Measurements from ENCODE around the gene TUBB3. TPM values are rescaled to one million over a fixed set of nuclear protein-coding genes. Genes with fewer than 3 reads are reported as not detected.
A peak's percentile ranks its signal among the peaks of the same experiment; 100 is the strongest.

Gene TUBB3
- total and polyA plus RNA-seq, 9 of the 15 experiments (the other 6 are each of a cell fraction or from before 2014, with no cell fraction given), result 0.18 to 12.5 (median 5.0) TPM

DNA sequence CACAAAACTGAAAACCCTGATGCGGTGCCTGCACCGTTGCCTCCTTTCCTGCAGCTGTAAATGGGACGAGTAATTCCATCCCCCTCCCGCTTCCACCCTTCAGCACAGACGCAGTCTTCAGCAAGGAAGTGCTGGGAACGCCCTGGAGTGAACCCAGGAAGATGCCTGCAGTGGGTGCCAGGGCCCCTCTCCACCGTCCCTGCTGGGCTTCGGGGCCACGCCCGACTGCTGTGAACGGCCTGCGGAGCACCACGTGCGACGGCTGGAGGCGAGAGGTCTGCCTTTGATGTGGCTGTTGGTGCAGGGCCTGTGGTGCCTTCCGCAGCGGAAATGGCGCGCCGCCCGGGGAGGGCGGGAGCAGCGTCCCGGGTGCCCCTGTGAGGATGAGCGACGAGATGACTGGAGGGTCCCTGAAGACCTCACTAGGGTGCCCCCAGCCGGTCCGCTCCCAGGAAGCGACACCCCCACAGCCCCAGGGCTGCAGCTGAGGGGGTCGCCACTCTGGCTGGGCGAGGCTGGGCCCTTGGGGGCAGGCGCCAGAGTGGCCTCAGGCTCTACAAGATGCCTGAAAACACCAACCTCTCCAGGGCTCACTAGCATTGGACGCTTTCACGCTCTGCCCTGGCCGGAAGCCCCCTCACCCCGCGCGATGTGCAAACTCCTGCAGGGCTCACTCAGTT, 5.2 kb upstream of the TUBB3 start (continued):
- TF ChIP-seq ZKSCAN1 (IDR thresholded peaks at IDR 0.05; ENCODE audit: low read depth, low read length) (0 out of 2 replicates have a peak, but pooled peaks have one; percentile 24), STAT5A (IDR thresholded peaks at IDR 0.05; ENCODE audit: borderline replicate concordance, low read length) (0 out of 2 replicates have a peak, but pooled peaks have one; percentile 43), TAF15 (IDR thresholded peaks at IDR 0.05; ENCODE audit: low read depth, low read length) (no peak), TSC22D4 (tag; IDR thresholded peaks at IDR 0.05) (no peak), ZSCAN29 (IDR thresholded peaks at IDR 0.05) (no peak), IFI16 (CRISPR knock-in tag; IDR thresholded peaks at IDR 0.05) (no peak), SLC30A9 (CRISPR knock-in tag; IDR thresholded peaks at IDR 0.05) (no peak), DNMT1 (IDR thresholded peaks at IDR 0.05) (no peak), CEBPB (tag; IDR thresholded peaks at IDR 0.05) (no peak), HNRNPK (IDR thresholded peaks at IDR 0.05; ENCODE audit: low read depth, low read length, poor library complexity, severe bottlenecking) (no peak), HNRNPLL (IDR thresholded peaks at IDR 0.05; ENCODE audit: low read depth, low read length, poor library complexity, severe bottlenecking) (peak; percentile 87), ZKSCAN3 (CRISPR knock-in tag; IDR thresholded peaks at IDR 0.05) (no peak), NFE2L1 (tag; IDR thresholded peaks at IDR 0.05; ENCODE audit: borderline replicate concordance, low read depth) (no peak), CREM (IDR thresholded peaks at IDR 0.05; ENCODE audit: low read depth) (peak; percentile 41), NR2F6 (CRISPR knock-in tag; IDR thresholded peaks at IDR 0.05) (no peak), CSDE1 (IDR thresholded peaks at IDR 0.05) (no peak), BRD9 (IDR thresholded peaks at IDR 0.05; ENCODE audit: low read depth, partially characterized antibody) (no peak), HMG20B (CRISPR knock-in tag; IDR thresholded peaks at IDR 0.05) (no peak), SAFB (IDR thresholded peaks at IDR 0.05; ENCODE audit: borderline replicate concordance, low read depth, low read length) (no peak), ZNF696 (CRISPR knock-in tag; conservative IDR thresholded peaks at IDR 0.05) (no peak), ATF2 (CRISPR knock-in tag; IDR thresholded peaks at IDR 0.05) (no peak), KDM4B (IDR thresholded peaks at IDR 0.05; ENCODE audit: borderline replicate concordance in 2 of 2, low read depth in 1 of 2) (no peak)
- TF ChIP-seq, protein P1, sequence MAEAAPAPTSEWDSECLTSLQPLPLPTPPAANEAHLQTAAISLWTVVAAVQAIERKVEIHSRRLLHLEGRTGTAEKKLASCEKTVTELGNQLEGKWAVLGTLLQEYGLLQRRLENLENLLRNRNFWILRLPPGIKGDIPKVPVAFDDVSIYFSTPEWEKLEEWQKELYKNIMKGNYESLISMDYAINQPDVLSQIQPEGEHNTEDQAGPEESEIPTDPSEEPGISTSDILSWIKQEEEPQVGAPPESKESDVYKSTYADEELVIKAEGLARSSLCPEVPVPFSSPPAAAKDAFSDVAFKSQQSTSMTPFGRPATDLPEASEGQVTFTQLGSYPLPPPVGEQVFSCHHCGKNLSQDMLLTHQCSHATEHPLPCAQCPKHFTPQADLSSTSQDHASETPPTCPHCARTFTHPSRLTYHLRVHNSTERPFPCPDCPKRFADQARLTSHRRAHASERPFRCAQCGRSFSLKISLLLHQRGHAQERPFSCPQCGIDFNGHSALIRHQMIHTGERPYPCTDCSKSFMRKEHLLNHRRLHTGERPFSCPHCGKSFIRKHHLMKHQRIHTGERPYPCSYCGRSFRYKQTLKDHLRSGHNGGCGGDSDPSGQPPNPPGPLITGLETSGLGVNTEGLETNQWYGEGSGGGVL (CRISPR knock-in tag; IDR thresholded peaks at IDR 0.05), result no peak
- TF ChIP-seq, protein P2, sequence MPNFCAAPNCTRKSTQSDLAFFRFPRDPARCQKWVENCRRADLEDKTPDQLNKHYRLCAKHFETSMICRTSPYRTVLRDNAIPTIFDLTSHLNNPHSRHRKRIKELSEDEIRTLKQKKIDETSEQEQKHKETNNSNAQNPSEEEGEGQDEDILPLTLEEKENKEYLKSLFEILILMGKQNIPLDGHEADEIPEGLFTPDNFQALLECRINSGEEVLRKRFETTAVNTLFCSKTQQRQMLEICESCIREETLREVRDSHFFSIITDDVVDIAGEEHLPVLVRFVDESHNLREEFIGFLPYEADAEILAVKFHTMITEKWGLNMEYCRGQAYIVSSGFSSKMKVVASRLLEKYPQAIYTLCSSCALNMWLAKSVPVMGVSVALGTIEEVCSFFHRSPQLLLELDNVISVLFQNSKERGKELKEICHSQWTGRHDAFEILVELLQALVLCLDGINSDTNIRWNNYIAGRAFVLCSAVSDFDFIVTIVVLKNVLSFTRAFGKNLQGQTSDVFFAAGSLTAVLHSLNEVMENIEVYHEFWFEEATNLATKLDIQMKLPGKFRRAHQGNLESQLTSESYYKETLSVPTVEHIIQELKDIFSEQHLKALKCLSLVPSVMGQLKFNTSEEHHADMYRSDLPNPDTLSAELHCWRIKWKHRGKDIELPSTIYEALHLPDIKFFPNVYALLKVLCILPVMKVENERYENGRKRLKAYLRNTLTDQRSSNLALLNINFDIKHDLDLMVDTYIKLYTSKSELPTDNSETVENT (CRISPR knock-in tag; IDR thresholded peaks at IDR 0.05), result no peak
- TF ChIP-seq, protein P3, sequence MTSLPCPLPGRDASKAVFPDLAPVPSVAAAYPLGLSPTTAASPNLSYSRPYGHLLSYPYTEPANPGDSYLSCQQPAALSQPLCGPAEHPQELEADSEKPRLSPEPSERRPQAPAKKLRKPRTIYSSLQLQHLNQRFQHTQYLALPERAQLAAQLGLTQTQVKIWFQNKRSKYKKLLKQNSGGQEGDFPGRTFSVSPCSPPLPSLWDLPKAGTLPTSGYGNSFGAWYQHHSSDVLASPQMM (CRISPR knock-in tag; IDR thresholded peaks at IDR 0.05), result no peak

All from K562 (cell line).